Measurements from ENCODE around the gene YPEL1. TPM values are rescaled to one million over a fixed set of nuclear protein-coding genes. Genes with fewer than 3 reads are reported as not detected.
A peak's percentile ranks its signal among the peaks of the same experiment; 100 is the strongest.

YPEL1 gene
- total and polyA plus RNA-seq, 2 donors (not counting 1 experiment from before 2014, with no cell fraction given) = 0.36 to 2.3 TPM

- Histone ChIP-seq H3K4me3 (replicated peaks in 1 of 4; ENCODE audit: control extremely low read depth in 1 of 4, insufficient read depth in 1 of 4, low read depth in 3 of 4, low read length in 4 of 4) (peak overlapping the region; percentile 61 to 78 (median 74)), H4K20me1 (ENCODE audit: control insufficient read depth, extremely low read depth, insufficient read depth, low read length) (no peaks in the 10 kb centered on the region), H3K9ac (ENCODE audit: insufficient read depth, low read length) (peak overlapping the region; percentile 65), H2AFZ (ENCODE audit: low read length) (peak overlapping the region; percentile 65), H3K4me1 (ENCODE audit: control insufficient read depth, extremely low read depth, insufficient read depth, low read length) (peaks cover 6% of the 10 kb centered on the region), H3K27ac (ENCODE audit: insufficient read depth, low read length) (peak overlapping the region; percentile 65), H3K36me3 (ENCODE audit: control insufficient read depth, insufficient read depth, low read length) (peaks cover 6% of the 10 kb centered on the region), H3K27me3 (ENCODE audit: control insufficient read depth, insufficient read depth, low read length) (no peaks in the 10 kb centered on the region), H3K79me2 (ENCODE audit: control insufficient read depth, insufficient read depth, low read length) (peaks cover 3% of the 10 kb centered on the region), H3K4me2 (ENCODE audit: extremely low read depth, insufficient read depth, low read length) (peak overlapping the region; percentile 95), H3K9me3 (ENCODE audit: control insufficient read depth, insufficient read depth, low read depth, low read length) (no peaks in the 10 kb centered on the region)
- DNase-seq (ENCODE audit: low read depth in 2 of 2) = no peak
- TF ChIP-seq CTCF (conservative IDR thresholded peaks at IDR 0.05 in 1 of 2, IDR thresholded peaks at IDR 0.05 in 1 of 2; ENCODE audit: low read depth in 1 of 2, low read length in 2 of 2) (no peak), EZH2 (IDR thresholded peaks at IDR 0.05; ENCODE audit: low read length, missing control alignments) (no peak)
Observed at GRCh38 chr22:21651521-21652009, 84.0 kb downstream of the YPEL1 start.

GRCh38 chr22:21650823-21651520 lies 84.6 kb downstream of the YPEL1 start:
- TF ChIP-seq CTCF (conservative IDR thresholded peaks at IDR 0.05 in 1 of 2, IDR thresholded peaks at IDR 0.05 in 1 of 2; ENCODE audit: low read depth in 1 of 2, low read length in 2 of 2) (no peak), EZH2 (IDR thresholded peaks at IDR 0.05; ENCODE audit: low read length, missing control alignments) (no peak)
- H3K9me3 ChIP-seq (ENCODE audit: control insufficient read depth, insufficient read depth, low read depth, low read length) = no peaks in the 10 kb centered on the region

GRCh38 chr22:21650280-21650679 lies 85.3 kb downstream of the YPEL1 start:
- Histone ChIP-seq H3K36me3 (ENCODE audit: control insufficient read depth, insufficient read depth, low read length) (peaks cover 10% of the 10 kb centered on the region), H2AFZ (ENCODE audit: low read length) (no peak overlapping the region), H3K27me3 (ENCODE audit: control insufficient read depth, insufficient read depth, low read length) (no peaks in the 10 kb centered on the region), H3K27ac (ENCODE audit: insufficient read depth, low read length) (no peak overlapping the region), H3K9ac (ENCODE audit: insufficient read depth, low read length) (no peak overlapping the region), H3K79me2 (ENCODE audit: control insufficient read depth, insufficient read depth, low read length) (peaks cover 3% of the 10 kb centered on the region), H3K9me3 (ENCODE audit: control insufficient read depth, insufficient read depth, low read depth, low read length) (no peaks in the 10 kb centered on the region), H4K20me1 (ENCODE audit: control insufficient read depth, extremely low read depth, insufficient read depth, low read length) (no peaks in the 10 kb centered on the region), H3K4me3 (replicated peaks in 1 of 4; ENCODE audit: control extremely low read depth in 1 of 4, insufficient read depth in 1 of 4, low read depth in 3 of 4, low read length in 4 of 4) (no peak overlapping the region), H3K4me1 (ENCODE audit: control insufficient read depth, extremely low read depth, insufficient read depth, low read length) (peaks cover 6% of the 10 kb centered on the region), H3K4me2 (ENCODE audit: extremely low read depth, insufficient read depth, low read length) (no peak overlapping the region)
- TF ChIP-seq EZH2 (IDR thresholded peaks at IDR 0.05; ENCODE audit: low read length, missing control alignments) (no peak), CTCF (conservative IDR thresholded peaks at IDR 0.05 in 1 of 2, IDR thresholded peaks at IDR 0.05 in 1 of 2; ENCODE audit: low read depth in 1 of 2, low read length in 2 of 2) (no peak)
- DNase-seq (ENCODE audit: low read depth in 2 of 2) = no peak

More at GRCh38 chr22:21650823-21651520, 84.6 kb downstream of the YPEL1 start:
- peak overlapping the region; percentile 95 for H3K4me2 ChIP-seq (ENCODE audit: extremely low read depth, insufficient read depth, low read length)
- H3K27ac ChIP-seq (ENCODE audit: insufficient read depth, low read length) = peak overlapping the region; percentile 65
- no peak overlapping the region for H3K9ac ChIP-seq (ENCODE audit: insufficient read depth, low read length)
- H3K27me3 ChIP-seq (ENCODE audit: control insufficient read depth, insufficient read depth, low read length) = no peaks in the 10 kb centered on the region
- peak overlapping the region; percentile 61 to 78 (median 74) for H3K4me3 ChIP-seq (replicated peaks in 1 of 4; ENCODE audit: control extremely low read depth in 1 of 4, insufficient read depth in 1 of 4, low read depth in 3 of 4, low read length in 4 of 4)
- H3K79me2 ChIP-seq (ENCODE audit: control insufficient read depth, insufficient read depth, low read length) = peaks cover 3% of the 10 kb centered on the region
- peaks cover 6% of the 10 kb centered on the region for H3K4me1 ChIP-seq (ENCODE audit: control insufficient read depth, extremely low read depth, insufficient read depth, low read length)
- H2AFZ ChIP-seq (ENCODE audit: low read length) = no peak overlapping the region
- H3K36me3 ChIP-seq (ENCODE audit: control insufficient read depth, insufficient read depth, low read length) = peaks cover 10% of the 10 kb centered on the region
- no peak for DNase-seq (ENCODE audit: low read depth in 2 of 2)
- no peaks in the 10 kb centered on the region for H4K20me1 ChIP-seq (ENCODE audit: control insufficient read depth, extremely low read depth, insufficient read depth, low read length)

Other genes with a start within 250 kb of the YPEL1 start
- under 0.01 and 0.50 TPM in 2 replicates for gene RIMBP3C, start 184.3 kb downstream of the YPEL1 start, total RNA-seq
- gene RIMBP3C, start 184.3 kb downstream of the YPEL1 start, polyA plus RNA-seq = 0.02 and 0.03 TPM in 2 replicates
- 19.8 and 23.8 TPM in 2 replicates for gene UBE2L3, start 168.1 kb downstream of the YPEL1 start, total RNA-seq
- gene UBE2L3, start 168.1 kb downstream of the YPEL1 start, polyA plus RNA-seq = 82.4 and 109 TPM in 2 replicates
- 7.4 and 10.4 TPM in 2 replicates for gene YDJC, start 105.8 kb downstream of the YPEL1 start, total RNA-seq
- 4.7 and 5.7 TPM in 2 replicates for gene YDJC, start 105.8 kb downstream of the YPEL1 start, polyA plus RNA-seq
- gene CCDC116, start 103.0 kb downstream of the YPEL1 start, total RNA-seq = under 0.01 and 0.17 TPM in 2 replicates
- gene CCDC116, start 103.0 kb downstream of the YPEL1 start, polyA plus RNA-seq = 0.03 and 0.06 TPM in 2 replicates
- 13.2 and 14.6 TPM in 2 replicates for gene SDF2L1, start 93.5 kb downstream of the YPEL1 start, total RNA-seq
- gene SDF2L1, start 93.5 kb downstream of the YPEL1 start, polyA plus RNA-seq = 12.0 and 17.2 TPM in 2 replicates
- gene PPIL2, start 69.8 kb downstream of the YPEL1 start, total RNA-seq = 14.9 and 18.3 TPM in 2 replicates
- 25.5 and 35.3 TPM in 2 replicates for gene PPIL2, start 69.8 kb downstream of the YPEL1 start, polyA plus RNA-seq
- gene MAPK1, start 131.9 kb upstream of the YPEL1 start, total RNA-seq = 39.3 and 53.8 TPM in 2 replicates
- gene MAPK1, start 131.9 kb upstream of the YPEL1 start, polyA plus RNA-seq = 133 and 134 TPM in 2 replicates
- 24.7 and 37.0 TPM in 2 replicates for gene PPM1F, start 217.1 kb upstream of the YPEL1 start, total RNA-seq
- gene PPM1F, start 217.1 kb upstream of the YPEL1 start, polyA plus RNA-seq = 12.5 and 19.0 TPM in 2 replicates
- gene TOP3B, start 247.0 kb upstream of the YPEL1 start, total RNA-seq = 16.5 and 18.2 TPM in 2 replicates
- 7.4 and 9.6 TPM in 2 replicates for gene TOP3B, start 247.0 kb upstream of the YPEL1 start, polyA plus RNA-seq

Measured in fibroblast of lung (primary cell).